ENCODE data around the gene CLCF1.

DNA sequence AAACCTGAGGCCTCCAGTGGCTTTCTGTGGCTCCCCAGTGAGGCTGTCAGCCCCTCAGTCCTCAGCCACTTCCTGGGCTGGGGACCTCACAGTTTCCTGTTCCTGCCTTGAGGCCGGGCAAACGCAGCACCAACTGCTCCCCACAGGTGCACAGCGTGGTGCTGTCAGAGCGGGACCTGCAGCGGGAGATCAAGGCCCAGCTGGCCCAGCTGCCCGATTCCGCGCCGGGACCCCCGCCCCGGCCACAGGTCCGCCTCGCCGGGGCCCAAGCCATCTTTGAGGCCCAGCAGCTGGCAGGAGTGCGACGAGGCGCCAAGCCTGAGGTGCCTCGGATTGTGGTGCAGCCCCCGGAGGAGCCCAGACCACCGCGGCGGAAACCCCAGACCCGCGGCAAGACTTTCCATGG is 35.9 kb upstream of the CLCF1 start:
- TF ChIP-seq, protein P1, sequence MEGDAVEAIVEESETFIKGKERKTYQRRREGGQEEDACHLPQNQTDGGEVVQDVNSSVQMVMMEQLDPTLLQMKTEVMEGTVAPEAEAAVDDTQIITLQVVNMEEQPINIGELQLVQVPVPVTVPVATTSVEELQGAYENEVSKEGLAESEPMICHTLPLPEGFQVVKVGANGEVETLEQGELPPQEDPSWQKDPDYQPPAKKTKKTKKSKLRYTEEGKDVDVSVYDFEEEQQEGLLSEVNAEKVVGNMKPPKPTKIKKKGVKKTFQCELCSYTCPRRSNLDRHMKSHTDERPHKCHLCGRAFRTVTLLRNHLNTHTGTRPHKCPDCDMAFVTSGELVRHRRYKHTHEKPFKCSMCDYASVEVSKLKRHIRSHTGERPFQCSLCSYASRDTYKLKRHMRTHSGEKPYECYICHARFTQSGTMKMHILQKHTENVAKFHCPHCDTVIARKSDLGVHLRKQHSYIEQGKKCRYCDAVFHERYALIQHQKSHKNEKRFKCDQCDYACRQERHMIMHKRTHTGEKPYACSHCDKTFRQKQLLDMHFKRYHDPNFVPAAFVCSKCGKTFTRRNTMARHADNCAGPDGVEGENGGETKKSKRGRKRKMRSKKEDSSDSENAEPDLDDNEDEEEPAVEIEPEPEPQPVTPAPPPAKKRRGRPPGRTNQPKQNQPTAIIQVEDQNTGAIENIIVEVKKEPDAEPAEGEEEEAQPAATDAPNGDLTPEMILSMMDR (IDR thresholded peaks at IDR 0.05), result no peak
- TF ChIP-seq TEAD4 (IDR thresholded peaks at IDR 0.05; ENCODE audit: borderline replicate concordance, insufficient read depth), result no peak
- TF ChIP-seq, protein P2, sequence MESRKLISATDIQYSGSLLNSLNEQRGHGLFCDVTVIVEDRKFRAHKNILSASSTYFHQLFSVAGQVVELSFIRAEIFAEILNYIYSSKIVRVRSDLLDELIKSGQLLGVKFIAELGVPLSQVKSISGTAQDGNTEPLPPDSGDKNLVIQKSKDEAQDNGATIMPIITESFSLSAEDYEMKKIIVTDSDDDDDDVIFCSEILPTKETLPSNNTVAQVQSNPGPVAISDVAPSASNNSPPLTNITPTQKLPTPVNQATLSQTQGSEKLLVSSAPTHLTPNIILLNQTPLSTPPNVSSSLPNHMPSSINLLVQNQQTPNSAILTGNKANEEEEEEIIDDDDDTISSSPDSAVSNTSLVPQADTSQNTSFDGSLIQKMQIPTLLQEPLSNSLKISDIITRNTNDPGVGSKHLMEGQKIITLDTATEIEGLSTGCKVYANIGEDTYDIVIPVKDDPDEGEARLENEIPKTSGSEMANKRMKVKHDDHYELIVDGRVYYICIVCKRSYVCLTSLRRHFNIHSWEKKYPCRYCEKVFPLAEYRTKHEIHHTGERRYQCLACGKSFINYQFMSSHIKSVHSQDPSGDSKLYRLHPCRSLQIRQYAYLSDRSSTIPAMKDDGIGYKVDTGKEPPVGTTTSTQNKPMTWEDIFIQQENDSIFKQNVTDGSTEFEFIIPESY (IDR thresholded peaks at IDR 0.05; ENCODE audit: borderline replicate concordance, low read depth), result no peak
